Transverse colon (tissue), 4 donors: ENCODE data around the gene GPC6.
A peak's percentile ranks its signal among the peaks of the same experiment; 100 is the strongest.

Source experiments
- CTCF ChIP-seq, 5 experiments: fragments of 200-600 bp in 3 of 5; fragments of 450-650 bp in 2 of 5; sonication (generic) in 3 of 5; IDR thresholded peaks; 1 replicate in 2 of 5; 2 replicates in 3 of 5; pipeline ENCODE4 v1.5.1; 2016 to 2017; ENCODE audit warnings: antibody characterized with exemption in 5 of 5, inconsistent platforms in 3 of 5, mild to moderate bottlenecking in 2 of 5, moderate library complexity in 1 of 5
- EP300 ChIP-seq: sonication (generic); formaldehyde crosslinking; IDR thresholded peaks from one replicate; pipeline ENCODE4 v1.6.1; 2017; ENCODE audit warnings: antibody characterized with exemption, low read depth
- POLR2A ChIP-seq: fragments of 450-650 bp; IDR thresholded peaks from one replicate; pipeline ENCODE4 v1.6.1; 2016; ENCODE audit warnings: antibody characterized with exemption, mild to moderate bottlenecking, moderate library complexity
- POLR2AphosphoS5 ChIP-seq, 3 donors: sonication (generic); formaldehyde crosslinking; IDR thresholded peaks; one replicate each; pipeline ENCODE4 v1.6.1; 2016; ENCODE audit warnings: antibody characterized with exemption in 3 of 3

GRCh38 chr13:94394723-94395122 is 1168.1 kb downstream of the GPC6 start:
- TF ChIP-seq CTCF (IDR thresholded peaks at IDR 0.05) = no peak
- peak; percentile 48 for TF ChIP-seq EP300
- no peak for TF ChIP-seq POLR2A
- TF ChIP-seq POLR2AphosphoS5 (IDR thresholded peaks at IDR 0.05) = peak in 1 of 3 donors; percentile 22
